GM10266 (cell line): ENCODE data around the gene ARHGAP29.

Experiments used
- DNase-seq: peaks from one replicate; pipeline ENCODE4 v3.0.0; 2012; ENCODE audit errors: extremely low spot score
- CTCF ChIP-seq: IDR thresholded peaks from 2 replicates; pipeline ENCODE4 v1.5.1; 2012; ENCODE audit warnings: mild to moderate bottlenecking, low read depth; ENCODE audit not compliant: control insufficient read depth, insufficient read depth; ENCODE audit errors: missing control alignments

ARHGAP29 gene

GRCh38 chr1:94260635-94261387 lies 23.4 kb upstream of the ARHGAP29 start:
- no peak for TF ChIP-seq CTCF

GRCh38 chr1:94259635-94260289 lies 22.4 kb upstream of the ARHGAP29 start:
- no peak for DNase-seq
- no peak for TF ChIP-seq CTCF

More at GRCh38 chr1:94260635-94261387, 23.4 kb upstream of the ARHGAP29 start:
- no peak for DNase-seq

- no peak for DNase-seq
- TF ChIP-seq CTCF: no peak
Measured at GRCh38 chr1:94258873-94259331, 21.5 kb upstream of the ARHGAP29 start.

GRCh38 chr1:94257444-94257843 lies 20.1 kb upstream of the ARHGAP29 start:
- no peak for DNase-seq
- no peak for TF ChIP-seq CTCF

GRCh38 chr1:94255476-94255875 lies 18.1 kb upstream of the ARHGAP29 start:
- DNase-seq: no peak
- TF ChIP-seq CTCF: no peak

- no peak for TF ChIP-seq CTCF
Measured at GRCh38 chr1:94254073-94254810, 16.9 kb upstream of the ARHGAP29 start.

More at GRCh38 chr1:94254073-94254810, 16.9 kb upstream of the ARHGAP29 start:
- DNase-seq: no peak
